ENCODE results near the gene IQGAP2. TPM values are rescaled to one million over a fixed set of nuclear protein-coding genes. Genes with fewer than 3 reads are reported as not detected.

Gene IQGAP2
- polyA plus RNA-seq, 1 experiment: 0.63 TPM

DNA sequence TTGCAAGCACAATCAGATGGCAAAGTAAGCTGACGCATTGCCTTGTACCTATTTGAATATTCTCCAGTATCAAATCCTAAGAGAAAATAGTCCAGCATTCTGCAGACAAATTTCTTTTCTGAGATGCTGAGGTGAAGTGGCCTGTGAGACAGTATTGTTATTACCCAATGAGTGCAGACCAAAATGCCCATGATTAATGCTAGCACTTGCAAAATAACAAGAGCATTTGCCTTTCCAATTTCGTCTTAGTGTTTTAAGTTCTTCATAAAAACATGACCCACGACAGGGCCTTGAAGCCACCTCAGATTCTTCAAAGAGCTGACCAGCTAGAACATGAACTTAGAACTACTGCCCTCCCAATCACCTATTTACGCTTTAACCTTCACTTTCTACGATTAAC lies 2.6 kb upstream of the IQGAP2 start:
- DNase-seq (ENCODE audit: low read depth, low spot score): no peak
- H3K27me3 ChIP-seq (ENCODE audit: control insufficient read depth, insufficient read depth, low read length): peaks cover 33% of the 10 kb centered on the region
- H3K27ac ChIP-seq (ENCODE audit: low read depth, low read length): no peak overlapping the region
- TF ChIP-seq, protein P1, sequence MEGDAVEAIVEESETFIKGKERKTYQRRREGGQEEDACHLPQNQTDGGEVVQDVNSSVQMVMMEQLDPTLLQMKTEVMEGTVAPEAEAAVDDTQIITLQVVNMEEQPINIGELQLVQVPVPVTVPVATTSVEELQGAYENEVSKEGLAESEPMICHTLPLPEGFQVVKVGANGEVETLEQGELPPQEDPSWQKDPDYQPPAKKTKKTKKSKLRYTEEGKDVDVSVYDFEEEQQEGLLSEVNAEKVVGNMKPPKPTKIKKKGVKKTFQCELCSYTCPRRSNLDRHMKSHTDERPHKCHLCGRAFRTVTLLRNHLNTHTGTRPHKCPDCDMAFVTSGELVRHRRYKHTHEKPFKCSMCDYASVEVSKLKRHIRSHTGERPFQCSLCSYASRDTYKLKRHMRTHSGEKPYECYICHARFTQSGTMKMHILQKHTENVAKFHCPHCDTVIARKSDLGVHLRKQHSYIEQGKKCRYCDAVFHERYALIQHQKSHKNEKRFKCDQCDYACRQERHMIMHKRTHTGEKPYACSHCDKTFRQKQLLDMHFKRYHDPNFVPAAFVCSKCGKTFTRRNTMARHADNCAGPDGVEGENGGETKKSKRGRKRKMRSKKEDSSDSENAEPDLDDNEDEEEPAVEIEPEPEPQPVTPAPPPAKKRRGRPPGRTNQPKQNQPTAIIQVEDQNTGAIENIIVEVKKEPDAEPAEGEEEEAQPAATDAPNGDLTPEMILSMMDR (IDR thresholded peaks at IDR 0.05; ENCODE audit: low read depth, low read length): no peak
- ChIA-PET POLR2A (no interaction called here), CTCF (no interaction called here)
- H3K9me3 ChIP-seq (ENCODE audit: control insufficient read depth, insufficient read depth, low read length): peaks cover 3% of the 10 kb centered on the region; the same call in 1 of the 2 replicates
- H3K4me3 ChIP-seq (ENCODE audit: low read depth, low read length): no peak overlapping the region

DNA sequence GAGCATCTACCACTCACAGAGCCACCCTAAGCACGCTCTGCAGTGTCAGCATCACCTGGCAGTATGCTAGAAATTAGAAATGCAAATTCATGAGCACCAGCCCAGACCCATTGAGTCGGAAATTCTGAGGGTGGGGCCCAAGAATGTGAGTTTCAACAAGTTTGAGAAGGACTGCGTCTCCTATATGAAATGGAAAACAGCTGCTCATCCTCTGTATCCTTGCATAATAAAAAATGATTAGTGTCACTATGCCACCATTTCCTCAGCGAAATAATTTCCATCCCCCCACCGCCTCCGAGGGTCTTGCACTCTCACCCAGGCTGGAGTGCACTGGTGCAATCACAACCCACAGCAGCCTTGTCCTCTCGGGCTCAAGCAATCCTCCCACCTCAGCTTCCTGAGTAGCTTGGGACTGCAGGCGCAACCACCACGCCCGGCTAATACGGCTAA lies 1.3 kb upstream of the IQGAP2 start:
- H3K9me3 ChIP-seq (ENCODE audit: control insufficient read depth, insufficient read depth, low read length): peaks cover 3% of the 10 kb centered on the region; the same call in 1 of the 2 replicates
- TF ChIP-seq, protein P1 (IDR thresholded peaks at IDR 0.05; ENCODE audit: low read depth, low read length): no peak
- no peak for DNase-seq (ENCODE audit: low read depth, low spot score)
- CTCF ChIA-PET: interaction anchor here (0.6 to 1.6 kb wide), 6 partner anchors 10 to 481 kb away, joined by 3 to 4 read pairs (median 4); no protein-coding TSS in a partner anchor
- no peak overlapping the region for H3K27ac ChIP-seq (ENCODE audit: low read depth, low read length)
- no peak overlapping the region for H3K4me3 ChIP-seq (ENCODE audit: low read depth, low read length)
- POLR2A ChIA-PET: interaction anchor here (0.6 kb wide), 1 partner anchor 258 kb away, joined by 5 read pairs; no protein-coding TSS in a partner anchor
- H3K27me3 ChIP-seq (ENCODE audit: control insufficient read depth, insufficient read depth, low read length): peaks cover 33% of the 10 kb centered on the region

DNA sequence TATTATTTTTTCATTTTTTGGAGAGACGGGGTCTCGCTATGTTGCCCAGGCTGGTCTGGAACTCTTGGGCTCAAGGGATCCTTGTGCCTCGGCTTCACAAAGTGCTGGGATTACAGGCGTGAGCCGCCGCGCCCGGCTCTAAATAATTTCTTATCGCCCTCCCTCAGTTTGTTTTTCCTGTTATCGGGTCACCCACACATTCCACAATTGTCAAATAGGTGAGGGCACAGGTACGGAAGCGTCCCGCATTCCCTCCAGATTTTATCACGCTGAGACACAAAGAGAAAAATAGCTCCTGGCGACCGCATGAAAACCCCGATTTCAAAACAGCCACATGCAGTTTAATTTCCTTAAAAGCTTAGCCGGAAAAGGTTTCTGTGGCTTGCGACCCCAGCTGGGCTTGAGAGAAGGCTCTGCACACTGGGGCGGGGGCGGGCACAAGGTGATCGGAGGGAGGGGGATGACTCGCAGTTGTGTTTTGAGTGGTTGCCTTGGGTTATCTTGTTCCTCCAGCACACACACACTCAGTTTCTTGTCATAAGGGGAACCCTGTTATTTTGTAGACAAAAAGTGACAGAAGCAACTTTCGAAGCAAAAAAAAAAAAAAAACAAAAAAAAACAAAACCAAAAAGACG lies 717 bp upstream of the IQGAP2 start:
- Histone ChIP-seq H3K4me3 (ENCODE audit: low read depth, low read length) (peak overlapping the region; percentile 61), H3K9me3 (ENCODE audit: control insufficient read depth, insufficient read depth, low read length) (peaks cover 3% of the 10 kb centered on the region; the same call in 1 of the 2 replicates), H3K27ac (ENCODE audit: low read depth, low read length) (no peak overlapping the region), H3K27me3 (ENCODE audit: control insufficient read depth, insufficient read depth, low read length) (peaks cover 33% of the 10 kb centered on the region)
- DNase-seq (ENCODE audit: low read depth, low spot score): no peak
- ChIA-PET POLR2A (interaction anchor here (0.6 kb wide), 1 partner anchor 257 kb away, joined by 5 read pairs; no protein-coding TSS in a partner anchor), CTCF (interaction anchor here (0.6 to 1.6 kb wide), 6 partner anchors 10 to 482 kb away, joined by 3 to 4 read pairs (median 4); no protein-coding TSS in a partner anchor)
- TF ChIP-seq, protein P1 (IDR thresholded peaks at IDR 0.05; ENCODE audit: low read depth, low read length): no peak

DNA sequence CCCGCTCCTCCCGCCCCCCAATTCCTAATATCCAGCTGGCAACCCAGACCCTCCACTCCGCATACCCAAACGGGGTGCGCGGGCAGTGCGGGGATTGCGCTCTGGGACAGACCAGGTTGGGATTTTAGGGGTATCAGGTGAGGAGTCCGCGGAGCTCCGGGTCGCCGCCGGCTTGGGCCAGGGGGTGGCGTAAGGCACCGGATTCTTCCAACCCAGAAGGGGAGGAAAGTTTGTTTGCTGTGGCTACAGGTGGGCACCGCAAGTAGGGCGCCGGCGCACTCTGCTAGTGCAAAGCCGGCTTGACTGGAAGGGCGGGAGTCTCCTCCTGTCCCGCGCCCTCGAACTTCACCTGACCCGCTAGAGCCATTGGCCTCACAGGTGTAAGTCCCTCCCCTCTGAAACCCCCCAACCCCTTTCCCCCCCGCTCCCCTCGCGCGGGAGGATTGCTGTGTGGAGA lies 709 bp downstream of the IQGAP2 start:
- ChIA-PET CTCF (interaction anchor here (0.6 to 1.2 kb wide), 3 partner anchors 10 to 1193 kb away, joined by 3 to 4 read pairs (median 4); no protein-coding TSS in a partner anchor), POLR2A (no interaction called here)
- TF ChIP-seq, protein P1 (IDR thresholded peaks at IDR 0.05; ENCODE audit: low read depth, low read length): no peak

More for the DNA sequence above, 709 bp downstream of the IQGAP2 start:
- Histone ChIP-seq H3K27me3 (ENCODE audit: control insufficient read depth, insufficient read depth, low read length) (peaks cover 33% of the 10 kb centered on the region), H3K27ac (ENCODE audit: low read depth, low read length) (no peak overlapping the region), H3K4me3 (ENCODE audit: low read depth, low read length) (peak overlapping the region; percentile 61; the same call in 1 of the 2 replicates), H3K9me3 (ENCODE audit: control insufficient read depth, insufficient read depth, low read length) (peaks cover 3% of the 10 kb centered on the region; the same call in 1 of the 2 replicates)
- DNase-seq (ENCODE audit: low read depth, low spot score): no peak
